HUDEP-2 (cell line): Measurements from ENCODE around the gene SLC25A15.
A peak's percentile ranks its signal among the peaks of the same experiment; 100 is the strongest.
"Not testable (repeated sequence)": the region's sequence is repeated elsewhere in the genome, so short reads cannot be mapped to it uniquely, and the experiment has no call there.

Experiments
- DNase-seq, 76 experiments: peaks; one replicate each; lab custom pipeline; 2025; ENCODE audit not compliant: unreplicated experiment in 76 of 76; lab: John Stamatoyannopoulos, UW

The SLC25A15 gene

DNA sequence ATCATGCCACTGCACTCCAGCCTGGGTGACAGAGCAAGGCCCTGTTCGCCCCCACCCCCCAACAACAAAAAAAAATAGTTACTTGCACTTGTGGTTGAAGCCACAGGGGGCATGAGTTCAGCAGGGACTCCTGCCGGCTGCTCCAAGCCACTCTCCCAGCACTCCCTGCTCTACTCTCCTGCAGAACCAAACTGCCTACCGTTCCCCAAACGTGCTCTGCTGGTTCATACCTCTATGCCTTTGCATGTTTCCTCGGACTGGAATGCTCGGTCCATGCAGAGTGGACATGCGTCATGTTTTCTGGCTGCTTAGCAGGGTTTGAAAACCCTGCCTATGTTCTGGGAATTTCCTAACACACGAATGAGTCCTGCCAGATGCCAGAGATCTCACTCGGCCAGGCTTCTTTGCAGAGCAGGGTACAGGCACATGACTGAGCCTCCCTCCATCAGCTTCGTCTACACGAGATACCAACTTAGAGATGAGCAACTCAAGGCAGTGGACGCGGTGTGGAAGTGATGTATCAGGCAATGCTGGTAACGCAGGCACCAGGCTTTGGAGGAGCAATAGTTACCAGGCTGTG, 8.5 kb upstream of the SLC25A15 start:
- DNase-seq, result peak in 3 of 76 experiments; percentile 1 to 10 (median 4)

DNA sequence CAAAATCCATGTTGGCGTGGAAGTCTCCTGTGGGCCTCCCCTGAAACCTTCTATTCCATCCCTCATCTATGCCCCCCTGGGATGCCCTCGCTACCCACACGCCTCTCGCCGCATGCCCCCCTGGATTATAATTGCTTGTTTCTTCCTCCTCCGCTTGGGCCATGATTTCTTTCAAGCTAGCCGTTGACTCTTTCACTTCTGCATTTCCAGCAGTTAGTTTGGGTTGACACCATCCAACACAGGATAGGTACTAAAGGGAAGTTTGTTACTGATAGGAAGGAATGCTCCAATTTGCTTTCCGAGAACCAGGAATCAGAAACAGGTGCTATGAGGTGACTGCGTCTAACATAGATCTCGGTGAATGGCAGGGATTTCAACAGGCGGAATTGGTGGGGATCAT, 7.7 kb upstream of the SLC25A15 start:
- DNase-seq, result no peak

DNA sequence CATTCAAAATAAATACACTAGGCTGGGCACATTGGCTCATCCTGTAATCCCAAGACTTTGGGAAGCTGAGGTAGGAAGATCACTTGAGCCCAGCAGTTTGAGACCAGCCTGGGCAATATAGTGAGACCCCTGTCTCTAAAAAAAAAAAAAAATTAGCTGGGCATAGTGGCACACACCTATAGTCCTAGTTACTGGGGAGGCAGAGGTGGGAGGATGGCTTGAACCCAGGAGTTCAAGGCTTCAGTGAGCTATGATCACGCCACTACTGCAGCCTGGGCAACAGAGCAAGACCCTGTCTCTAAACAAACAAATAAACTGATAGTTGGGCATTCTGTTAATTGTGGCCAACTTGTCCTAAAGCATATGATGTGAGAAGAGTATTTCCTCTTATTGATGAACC, 6.4 kb upstream of the SLC25A15 start:
- not testable (repeated sequence) for DNase-seq

DNA sequence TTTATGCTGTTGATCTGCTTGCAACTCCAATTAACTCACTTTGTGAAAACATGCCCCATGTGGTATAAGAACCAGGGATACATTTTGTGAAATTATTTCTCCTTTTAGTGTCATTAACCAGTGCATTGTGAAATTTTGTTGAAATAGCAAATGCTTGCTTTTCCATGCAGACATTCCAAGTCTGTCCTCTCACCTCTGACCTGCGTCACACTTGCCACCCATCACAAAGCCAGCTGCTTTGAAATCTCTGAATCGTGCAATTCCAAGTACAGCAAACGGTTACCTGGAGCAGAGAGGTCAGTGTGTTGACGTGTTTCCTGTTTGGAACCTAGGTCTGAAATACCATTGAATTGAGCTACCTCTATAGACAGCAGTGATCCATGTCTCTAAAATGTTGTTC, 4.9 kb upstream of the SLC25A15 start:
- no peak for DNase-seq

DNA sequence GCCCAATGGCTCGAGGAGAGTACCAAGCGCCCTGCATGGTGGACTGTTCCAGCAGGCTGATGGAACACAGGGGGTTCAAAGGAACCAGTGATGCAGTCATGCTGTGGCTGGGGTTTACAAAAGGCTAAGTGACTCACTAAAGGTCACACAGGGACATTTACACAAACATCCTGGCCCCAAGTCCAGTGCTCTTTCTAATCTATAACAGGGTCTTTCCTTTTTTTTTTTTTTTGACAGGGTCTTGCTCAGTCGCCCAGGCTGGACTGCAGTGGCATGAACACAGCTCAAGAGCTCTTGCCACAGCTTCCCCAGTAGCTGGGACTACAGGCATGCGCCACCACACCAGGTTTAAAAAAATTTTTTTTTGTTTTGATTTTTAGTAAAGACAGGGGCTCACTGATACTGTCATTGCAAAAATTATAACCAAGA, 2.8 kb upstream of the SLC25A15 start:
- peak in 2 of 76 experiments; percentile 0 to 2 for DNase-seq

DNA sequence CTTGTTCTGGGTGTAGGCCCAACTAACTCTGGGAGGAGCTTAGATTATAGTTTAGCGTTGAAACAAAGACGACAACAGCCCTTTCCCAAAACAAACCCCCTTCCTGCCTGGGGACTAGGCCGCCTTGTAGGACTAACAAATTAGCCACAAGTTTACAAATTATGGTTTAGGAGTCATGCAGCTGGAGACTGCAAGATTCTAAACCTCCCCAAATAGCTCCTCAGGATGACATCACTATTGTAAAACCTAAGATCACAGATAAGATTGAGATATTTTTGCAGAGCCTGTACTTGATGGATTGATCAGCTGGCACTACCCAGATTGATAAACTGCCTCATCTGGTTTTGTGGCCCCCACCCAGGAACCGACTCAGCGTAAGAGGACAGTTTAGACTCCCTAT, 2.3 kb upstream of the SLC25A15 start:
- DNase-seq, result peak in 6 of 76 experiments; percentile 1 to 45 (median 8)

DNA sequence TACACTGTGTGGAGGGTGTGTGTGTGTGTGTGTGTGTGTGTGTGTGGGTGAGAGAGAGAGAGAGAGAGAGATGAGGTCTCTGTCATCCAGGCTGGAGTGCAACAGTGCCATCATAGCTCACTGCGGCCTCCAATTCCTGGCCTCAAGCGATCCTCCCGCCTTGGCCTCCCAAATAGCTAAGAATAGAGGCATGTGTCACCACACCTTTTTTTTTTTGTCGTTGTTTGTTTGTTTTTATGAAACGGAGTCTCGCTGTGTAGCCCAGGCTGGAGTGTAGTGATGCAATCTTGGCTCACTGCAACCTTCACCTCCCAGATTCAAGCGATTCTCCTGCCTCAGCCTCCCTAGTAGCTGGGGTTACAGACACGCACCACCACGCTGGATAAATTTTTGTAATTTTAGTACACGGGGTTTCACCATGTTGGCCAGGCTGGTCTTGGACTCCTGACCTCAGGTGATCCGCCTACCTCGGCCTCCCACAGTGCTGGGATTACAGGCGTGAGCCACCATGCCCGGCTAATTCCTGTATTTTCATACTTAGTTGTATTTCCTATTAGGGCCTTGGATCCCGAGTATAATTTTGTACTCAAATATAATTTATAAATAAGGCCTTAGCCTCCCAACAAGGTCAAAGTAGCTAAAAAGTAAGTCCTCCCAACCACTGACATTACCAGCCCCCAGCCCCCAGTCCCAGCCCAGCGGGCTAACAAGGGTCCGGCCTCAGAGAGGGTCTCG, 704 bp upstream of the SLC25A15 start:
- DNase-seq, result not testable (repeated sequence)

DNA sequence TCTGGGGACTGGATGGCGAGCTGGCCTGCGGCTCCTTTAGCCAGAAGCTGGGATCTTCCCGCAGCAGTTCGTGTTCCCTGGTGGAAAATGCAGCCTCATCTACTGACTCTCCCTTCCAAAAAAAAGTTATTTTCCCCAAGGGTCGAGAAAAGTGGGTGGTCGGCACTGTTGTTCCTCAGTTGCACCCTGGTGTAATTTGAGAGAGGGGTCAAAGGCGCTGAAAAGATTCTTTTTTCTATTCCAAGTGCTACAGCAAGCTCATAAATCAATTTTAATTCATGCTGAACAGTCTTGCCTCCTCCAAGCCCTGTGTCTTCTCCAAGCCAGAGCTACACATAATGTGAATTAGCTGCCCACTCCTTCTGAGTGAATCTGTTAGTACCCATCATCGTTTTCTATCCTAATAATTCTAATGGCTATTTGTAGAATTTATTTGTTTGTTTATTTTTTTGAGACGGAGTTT, 774 bp downstream of the SLC25A15 start:
- DNase-seq, result no peak

DNA sequence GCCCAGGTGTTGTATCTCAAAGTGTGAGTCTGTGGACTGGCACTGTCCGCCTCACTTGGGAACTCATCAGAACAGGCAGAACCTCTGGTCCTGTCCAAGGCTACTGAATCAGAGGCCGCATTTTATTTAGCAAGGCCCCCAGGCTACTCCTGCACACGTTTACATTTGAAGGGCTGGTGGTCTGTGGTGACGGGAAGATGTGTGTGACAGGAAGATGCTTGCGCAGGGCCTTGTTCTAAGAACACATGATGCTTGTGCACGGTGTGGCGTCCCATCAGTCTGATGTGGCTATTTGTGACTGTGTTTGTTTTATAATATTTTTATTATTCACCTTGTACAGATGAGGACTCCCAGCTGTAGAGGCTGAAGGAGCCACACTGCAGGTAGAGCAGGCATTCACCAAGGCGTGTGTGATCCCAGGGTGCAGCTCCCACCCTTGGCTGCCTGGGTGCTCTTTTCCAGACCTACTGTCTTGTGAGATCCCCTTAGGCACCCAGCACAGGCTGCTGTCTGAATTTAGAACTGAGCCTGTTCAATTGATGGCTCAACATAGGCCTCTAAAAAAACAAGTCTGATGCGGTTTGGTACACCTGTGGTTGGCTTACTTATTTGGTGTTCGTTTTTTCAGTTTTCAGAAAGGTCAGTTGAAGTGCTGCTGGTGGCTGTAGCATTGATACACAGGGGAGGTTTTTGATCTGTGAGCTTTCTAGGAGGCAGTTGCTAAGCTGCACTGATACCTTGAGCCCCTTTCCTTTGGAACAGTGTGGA, 3.1 kb downstream of the SLC25A15 start:
- DNase-seq, result no peak

DNA sequence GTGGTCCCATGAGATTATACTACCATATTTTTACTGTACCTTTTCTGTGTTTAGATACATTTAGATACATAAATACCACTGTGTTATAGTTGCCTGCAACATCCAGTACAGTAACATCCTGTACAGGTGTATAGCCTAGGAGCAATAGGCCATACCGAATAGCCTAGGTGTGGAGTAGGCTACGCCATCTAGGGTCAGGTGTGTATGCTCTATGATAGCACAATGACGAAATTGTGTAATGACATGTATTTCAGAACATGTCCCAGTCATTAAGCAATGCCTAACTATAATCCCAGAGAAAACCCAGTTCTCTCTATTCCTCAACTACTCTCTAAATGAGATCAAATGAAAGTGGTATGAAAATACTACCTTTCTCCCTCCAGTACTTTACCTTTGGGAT, 3.9 kb downstream of the SLC25A15 start:
- DNase-seq, result no peak

DNA sequence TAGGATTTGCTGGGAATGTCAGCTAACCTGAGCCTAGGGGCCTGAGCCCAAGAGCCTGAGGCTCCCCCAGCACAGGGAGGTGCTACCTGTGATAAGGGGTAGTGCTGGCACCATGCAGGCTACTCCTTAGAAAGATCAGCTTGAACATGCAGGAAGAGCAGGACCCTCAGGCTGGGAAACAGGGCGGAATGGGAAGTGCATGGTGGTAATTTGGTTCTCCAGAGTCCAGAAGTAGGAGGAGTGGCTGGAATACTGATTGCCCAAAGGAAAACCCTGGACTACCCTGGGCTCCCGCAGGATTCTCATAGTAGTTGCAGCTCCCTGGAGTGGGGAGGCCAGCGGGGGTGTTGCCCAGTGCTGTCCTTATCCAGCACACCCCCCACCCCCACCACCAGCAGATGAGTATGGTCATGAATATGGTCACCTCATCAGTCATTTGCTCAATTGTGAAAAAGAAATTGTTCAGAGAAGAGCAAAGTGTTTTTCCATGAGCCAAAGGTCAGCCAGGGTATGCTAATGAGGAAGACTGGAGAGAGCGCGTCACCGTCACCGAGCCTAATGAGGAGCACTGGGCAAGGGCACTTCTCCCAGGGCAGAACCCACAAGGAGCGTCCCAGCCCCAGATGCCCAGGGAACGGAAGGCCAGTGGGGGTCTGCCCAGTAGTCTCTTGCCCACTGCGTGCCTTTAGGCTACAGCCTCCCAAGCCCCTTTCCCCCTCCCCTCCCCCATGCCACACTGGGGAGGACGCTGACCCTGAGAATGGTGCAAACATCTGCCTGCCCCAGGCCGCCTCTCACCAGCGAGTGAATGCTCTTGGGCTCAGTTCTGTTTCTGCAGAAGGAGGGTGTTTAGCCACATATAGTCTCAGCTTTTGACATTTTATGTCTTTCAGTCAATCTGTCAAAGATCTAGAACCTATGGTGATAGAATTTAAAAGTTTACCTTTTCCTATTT, 5.3 kb downstream of the SLC25A15 start:
- no peak for DNase-seq

DNA sequence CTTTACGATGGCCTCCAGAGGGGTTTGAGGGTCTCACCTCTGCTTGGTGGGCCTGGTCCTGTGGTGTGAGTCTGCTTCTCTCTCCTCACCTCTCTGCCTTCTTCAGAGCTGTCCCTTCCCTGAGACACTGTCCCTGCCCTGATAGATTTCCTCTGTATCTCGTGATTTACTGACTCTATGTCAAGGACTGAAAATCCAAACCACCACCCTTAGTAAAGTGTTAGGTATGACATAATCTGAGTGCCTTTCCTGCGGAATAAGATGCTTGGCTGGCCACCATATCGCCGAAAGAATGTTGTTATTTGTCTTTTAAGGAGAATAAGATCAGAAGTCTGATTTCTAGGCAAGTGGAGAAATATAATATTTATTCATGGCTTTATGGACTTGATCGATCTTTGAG, 7.2 kb downstream of the SLC25A15 start:
- DNase-seq, result no peak

DNA sequence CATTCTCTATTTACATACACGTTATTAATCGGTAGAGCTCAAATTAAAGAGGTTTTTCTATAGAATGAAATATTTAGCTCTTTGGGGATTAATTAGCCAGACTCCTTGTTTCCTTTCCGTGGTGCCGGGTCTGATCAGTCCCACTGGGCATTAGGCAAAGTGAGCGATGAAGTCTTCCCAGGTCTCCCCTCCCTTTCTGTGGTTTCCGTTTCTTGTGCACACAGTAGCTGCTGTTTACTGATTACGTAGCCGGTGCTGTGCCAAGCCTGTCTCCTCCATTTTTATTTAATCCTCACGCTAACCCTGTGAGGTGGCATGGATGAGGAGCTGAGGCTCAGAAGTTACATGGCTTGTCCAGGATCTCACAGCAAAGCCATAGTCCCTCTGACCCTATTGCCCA, 9.0 kb downstream of the SLC25A15 start:
- DNase-seq, result peak in 59 of 76 experiments; percentile 2 to 76 (median 37)

DNA sequence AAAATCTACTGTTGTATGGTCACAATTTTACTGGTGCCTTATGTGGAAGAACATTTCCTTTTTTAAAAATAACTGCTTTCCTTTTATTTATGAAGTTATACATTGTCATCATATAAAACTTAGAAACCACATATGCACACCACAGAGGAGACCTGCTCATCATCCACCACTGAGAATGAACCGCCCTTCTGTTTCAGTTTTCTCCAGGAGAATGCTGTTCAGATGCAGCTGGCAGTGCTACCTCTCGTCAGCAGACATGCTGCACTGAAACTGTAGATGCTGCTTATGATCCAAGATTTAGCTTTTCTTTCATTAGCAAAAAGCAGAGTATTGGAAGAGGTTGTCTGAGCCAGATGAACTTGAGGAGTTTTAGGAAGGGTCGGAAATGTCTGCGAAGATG, 10.1 kb downstream of the SLC25A15 start:
- DNase-seq, result no peak

DNA sequence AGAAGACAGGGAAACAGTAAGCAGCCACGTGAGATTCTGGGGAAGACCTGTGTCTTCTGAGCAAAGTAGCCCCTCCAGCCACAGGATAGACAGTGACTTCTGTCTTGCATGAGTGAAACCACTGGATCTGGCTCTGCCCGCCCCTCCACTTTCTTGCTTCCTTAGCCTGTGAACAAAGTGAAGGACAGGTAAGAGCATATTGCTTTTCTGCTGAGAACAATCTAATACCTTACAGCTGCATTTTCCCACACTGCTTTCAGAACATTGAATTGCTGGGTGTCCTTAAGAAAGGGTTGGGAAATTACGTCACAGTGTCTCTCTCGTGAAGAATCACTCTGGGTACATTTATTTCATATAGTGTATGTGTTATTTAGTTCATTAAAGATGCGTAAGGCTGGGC, 11.1 kb downstream of the SLC25A15 start:
- DNase-seq, result no peak

DNA sequence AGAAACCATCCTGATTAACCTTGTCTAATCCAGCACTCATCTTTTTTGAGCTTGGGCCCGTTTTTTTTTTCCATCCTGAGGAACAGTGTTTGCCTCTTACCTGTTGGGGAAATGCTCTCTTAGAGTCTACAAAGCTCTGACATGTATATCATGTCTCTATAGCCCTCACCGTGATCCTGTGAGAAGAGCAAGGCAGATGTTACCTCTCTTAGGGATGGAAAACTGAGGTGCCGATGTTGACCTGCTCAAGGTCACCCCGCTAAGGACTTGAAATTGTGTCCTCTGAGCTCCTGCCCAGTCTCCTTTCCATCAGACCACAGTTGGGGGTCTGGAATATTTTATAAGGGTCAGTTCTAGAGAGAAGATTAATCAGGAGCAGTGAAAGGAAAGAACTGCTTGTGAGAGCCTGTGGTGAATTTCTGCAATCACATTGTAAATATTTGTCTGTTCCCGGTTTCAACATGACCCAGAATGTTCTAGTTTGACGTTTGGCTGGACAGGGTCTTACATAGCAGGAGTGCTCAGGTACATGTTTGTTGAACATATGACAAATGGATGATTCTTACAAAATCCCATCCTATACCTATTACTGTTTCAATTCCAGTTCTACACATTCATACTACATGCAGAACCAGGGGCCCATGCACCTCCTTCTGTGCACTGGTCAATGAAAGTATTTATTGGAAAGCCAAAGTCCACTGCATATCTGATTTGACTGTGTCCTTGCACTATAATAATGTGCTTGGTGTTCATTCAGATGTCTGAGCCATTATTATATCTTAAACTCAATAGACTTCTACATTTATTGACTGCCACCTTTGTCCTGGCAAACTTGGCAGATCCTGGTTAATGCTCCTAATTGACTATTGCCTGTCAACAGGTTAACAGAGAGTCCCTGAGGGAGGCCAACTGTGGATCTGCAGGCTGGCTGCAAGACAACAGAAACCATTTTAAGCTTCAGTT, 12.1 kb downstream of the SLC25A15 start:
- DNase-seq, result no peak

DNA sequence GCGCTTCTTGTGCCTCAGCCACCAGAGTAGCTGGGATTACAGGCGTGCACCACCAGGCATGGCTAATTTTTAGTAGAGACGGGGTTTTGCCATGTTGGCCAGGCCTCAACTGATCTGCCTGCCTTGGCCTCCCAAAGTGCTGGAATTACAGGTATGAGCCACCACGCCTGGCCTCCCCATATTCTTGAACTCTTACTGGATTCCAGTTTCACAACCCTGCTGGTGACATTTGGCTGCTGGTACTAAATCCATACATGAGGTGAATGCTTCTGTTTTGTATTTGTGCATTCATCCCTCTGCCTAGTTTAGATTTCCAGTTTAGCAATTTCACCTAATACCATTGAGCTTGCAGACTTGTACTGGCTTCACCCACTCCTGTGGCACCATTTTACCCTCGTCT, 13.9 kb downstream of the SLC25A15 start:
- DNase-seq, result no peak

DNA sequence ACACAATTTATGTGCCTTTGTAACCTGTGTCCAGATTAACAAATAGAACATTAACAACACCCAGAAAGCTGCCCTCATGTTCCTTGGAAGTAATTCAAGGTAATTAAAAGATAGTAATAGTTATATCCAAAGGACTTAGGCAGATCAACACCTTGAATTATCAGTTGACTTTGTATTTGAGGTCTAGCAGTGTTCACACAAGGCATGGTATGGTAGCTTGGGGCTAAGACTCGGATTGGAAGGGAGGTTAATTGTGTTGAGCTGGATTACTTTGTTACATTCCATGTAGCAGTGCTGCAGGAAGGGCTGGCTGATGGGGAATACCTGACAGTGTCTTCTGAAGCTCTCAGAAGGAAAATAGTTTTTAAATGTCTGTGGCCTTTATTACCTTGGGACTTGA, 16.8 kb downstream of the SLC25A15 start:
- no peak for DNase-seq

DNA sequence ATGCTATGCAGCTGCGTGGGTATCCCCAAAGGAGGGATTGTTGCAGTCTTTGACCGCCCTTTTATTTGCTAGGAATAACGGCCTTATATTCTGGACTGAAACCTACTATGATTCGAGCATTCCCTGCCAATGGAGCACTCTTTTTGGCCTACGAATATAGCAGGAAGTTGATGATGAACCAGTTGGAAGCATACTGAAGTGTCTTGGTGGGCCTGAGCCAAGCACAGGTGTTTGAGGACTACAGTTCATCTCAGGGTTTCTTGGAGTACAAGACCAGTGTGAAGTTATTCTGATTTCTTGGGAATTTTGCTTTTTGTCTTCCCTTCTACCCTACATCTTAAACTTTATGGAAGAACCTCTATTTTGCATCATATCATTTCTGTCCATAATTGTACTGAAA, 20.1 kb downstream of the SLC25A15 start:
- DNase-seq, result no peak
